ENCODE data around the gene CIB4. TPM values are rescaled to one million over a fixed set of nuclear protein-coding genes. Genes with fewer than 3 reads are reported as not detected.

CIB4 gene
- total and polyA plus RNA-seq, 9 of the 15 experiments (the other 6 are each of a cell fraction or from before 2014, with no cell fraction given) = not detected

- in situ Hi-C loops (cut with MboI) (no loop called here), intact Hi-C loops (cut with micrococcal nuclease) (no loop called here)
- FAIRE-seq (no peak), ATAC-seq (no peak), DNase-seq (ENCODE audit: extremely low read depth in 1 of 4, low spot score in 3 of 4) (no peak)
- WGBS (ENCODE audit: insufficient coverage, low coverage, missing lambda C conversion rate) = 8% methylated on average over 7 of the region's 7 CpGs
- H4K20me1 ChIP-seq (replicated peaks; ENCODE audit: control insufficient read depth, insufficient read depth, low read length) = no peaks in the 10 kb centered on the region
- peaks cover 22 to 72% of the 10 kb centered on the region in 2 experiments for H3K27me3 ChIP-seq (ENCODE audit: control insufficient read depth in 2 of 2, insufficient read depth in 2 of 2, low read length in 2 of 2)
- BruUV-seq (replicated peaks) = no TSS peak
- TF ChIP-seq ZBTB1 (CRISPR knock-in tag; IDR thresholded peaks at IDR 0.05; ENCODE audit: borderline replicate concordance, low read depth) (no peak), RFX1 (IDR thresholded peaks at IDR 0.05) (no peak), NR1H2 (CRISPR knock-in tag; IDR thresholded peaks at IDR 0.05) (no peak), ZNF444 (CRISPR knock-in tag; IDR thresholded peaks at IDR 0.05) (no peak), DIDO1 (tag; IDR thresholded peaks at IDR 0.05; ENCODE audit: low read depth) (no peak), ZFP1 (CRISPR knock-in tag; IDR thresholded peaks at IDR 0.05) (no peak), MYC (IDR thresholded peaks at IDR 0.05; ENCODE audit: low read depth, low read length) (no peak), MYC (CRISPR knock-in tag; IDR thresholded peaks at IDR 0.05; ENCODE audit: borderline replicate concordance, low read depth) (no peak), ZNF778 (CRISPR knock-in tag; IDR thresholded peaks at IDR 0.05) (no peak)
- H3K9ac ChIP-seq (ENCODE audit: insufficient read depth in 1 of 2, low read depth in 2 of 2, low read length in 2 of 2) = no peak overlapping the region
- H2AFZ ChIP-seq (ENCODE audit: low read depth, low read length) = no peak overlapping the region
- no peak overlapping the region for H3K4me3 ChIP-seq
- H3K4me2 ChIP-seq (ENCODE audit: insufficient read depth, low read length) = no peak overlapping the region
- H3K9me3 ChIP-seq (replicated peaks; ENCODE audit: control insufficient read depth, insufficient read depth, low read depth, low read length) = 0 out of 2 replicates have a peak, but pooled peaks cover 2% of the 10 kb centered on the region
- H3K4me1 ChIP-seq (replicated peaks in 1 of 2; ENCODE audit: control insufficient read depth in 2 of 2, insufficient read depth in 2 of 2, low read length in 2 of 2) = 0 out of 5 replicates have a peak, but pooled peaks cover 0 to 3% of the 10 kb centered on the region in 2 experiments
- no peaks in the 10 kb centered on the region for H3K79me2 ChIP-seq (ENCODE audit: control insufficient read depth, insufficient read depth, low read length)
- H3K27ac ChIP-seq (ENCODE audit: extremely low read depth, low read depth, low read length) = no peak overlapping the region
- H3K36me3 ChIP-seq (ENCODE audit: control insufficient read depth, insufficient read depth, low read length) = no peaks in the 10 kb centered on the region
- CTCF ChIA-PET (ENCODE audit: low intra/inter-chr PET ratio) = no interaction called here
- POLR2A ChIA-PET = interaction anchor here (1.0 to 1.8 kb wide), 2 partner anchors 15 to 19 kb away, joined by 3 to 5 read pairs; no protein-coding TSS in a partner anchor
- no peaks in the 10 kb centered on the region for H3K9me1 ChIP-seq (ENCODE audit: control insufficient read depth, insufficient read depth, low read length)
Measured at GRCh38 chr2:26651470-26651771, 10.3 kb upstream of the CIB4 start.
